ENCODE results near the gene CYREN. TPM values are rescaled to one million over a fixed set of nuclear protein-coding genes. Genes with fewer than 3 reads are reported as not detected.

The CYREN gene
- total and polyA plus RNA-seq, 2 donors from 2014 or later: 39.4 to 89.3 TPM

- TF ChIP-seq, protein P1, sequence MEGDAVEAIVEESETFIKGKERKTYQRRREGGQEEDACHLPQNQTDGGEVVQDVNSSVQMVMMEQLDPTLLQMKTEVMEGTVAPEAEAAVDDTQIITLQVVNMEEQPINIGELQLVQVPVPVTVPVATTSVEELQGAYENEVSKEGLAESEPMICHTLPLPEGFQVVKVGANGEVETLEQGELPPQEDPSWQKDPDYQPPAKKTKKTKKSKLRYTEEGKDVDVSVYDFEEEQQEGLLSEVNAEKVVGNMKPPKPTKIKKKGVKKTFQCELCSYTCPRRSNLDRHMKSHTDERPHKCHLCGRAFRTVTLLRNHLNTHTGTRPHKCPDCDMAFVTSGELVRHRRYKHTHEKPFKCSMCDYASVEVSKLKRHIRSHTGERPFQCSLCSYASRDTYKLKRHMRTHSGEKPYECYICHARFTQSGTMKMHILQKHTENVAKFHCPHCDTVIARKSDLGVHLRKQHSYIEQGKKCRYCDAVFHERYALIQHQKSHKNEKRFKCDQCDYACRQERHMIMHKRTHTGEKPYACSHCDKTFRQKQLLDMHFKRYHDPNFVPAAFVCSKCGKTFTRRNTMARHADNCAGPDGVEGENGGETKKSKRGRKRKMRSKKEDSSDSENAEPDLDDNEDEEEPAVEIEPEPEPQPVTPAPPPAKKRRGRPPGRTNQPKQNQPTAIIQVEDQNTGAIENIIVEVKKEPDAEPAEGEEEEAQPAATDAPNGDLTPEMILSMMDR (IDR thresholded peaks at IDR 0.05; ENCODE audit: borderline replicate concordance, extremely low read depth, insufficient read depth): no peak
Observed at GRCh38 chr7:135165862-135166261, 4.6 kb downstream of the CYREN start.

DNA sequence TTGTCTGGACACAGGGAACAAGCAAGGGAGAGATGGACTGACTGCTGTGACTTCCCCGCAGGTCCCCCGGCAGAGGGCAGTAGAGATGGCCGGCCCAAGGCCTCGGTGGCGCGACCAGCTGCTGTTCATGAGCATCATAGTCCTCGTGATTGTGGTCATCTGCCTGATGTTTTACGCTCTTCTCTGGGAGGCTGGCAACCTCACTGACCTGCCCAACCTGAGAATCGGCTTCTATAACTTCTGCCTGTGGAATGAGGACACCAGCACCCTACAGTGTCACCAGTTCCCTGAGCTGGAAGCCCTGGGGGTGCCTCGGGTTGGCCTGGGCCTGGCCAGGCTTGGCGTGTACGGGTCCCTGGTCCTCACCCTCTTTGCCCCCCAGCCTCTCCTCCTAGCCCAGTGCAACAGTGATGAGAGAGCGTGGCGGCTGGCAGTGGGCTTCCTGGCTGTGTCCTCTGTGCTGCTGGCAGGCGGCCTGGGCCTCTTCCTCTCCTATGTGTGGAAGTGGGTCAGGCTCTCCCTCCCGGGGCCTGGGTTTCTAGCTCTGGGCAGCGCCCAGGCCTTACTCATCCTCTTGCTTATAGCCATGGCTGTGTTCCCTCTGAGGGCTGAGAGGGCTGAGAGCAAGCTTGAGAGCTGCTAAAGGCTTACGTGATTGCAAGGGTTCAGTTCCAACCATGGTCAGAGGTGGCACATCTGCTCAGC lies 6.0 kb downstream of the CYREN start:
- intact Hi-C loops (cut with DNase I): no loop called here
- TF ChIP-seq, protein P1 (IDR thresholded peaks at IDR 0.05; ENCODE audit: borderline replicate concordance, extremely low read depth, insufficient read depth): no peak
- Histone ChIP-seq H3K36me3 (ENCODE audit: control insufficient read depth in 2 of 3, insufficient read depth in 3 of 3, low read length in 3 of 3) (peaks cover 5 to 36% (median 26%) of the 10 kb centered on the region in 3 donors), H3K9ac (ENCODE audit: low read length in 3 of 3) (no peak overlapping the region), H3K27ac (ENCODE audit: low read depth in 2 of 2, low read length in 2 of 2) (peak overlapping the region; percentile 42 to 63), H3K4me1 (ENCODE audit: control insufficient read depth in 2 of 3, insufficient read depth in 2 of 3, low read depth in 1 of 3, low read length in 3 of 3) (peaks cover 5 to 52% (median 43%) of the 10 kb centered on the region in 3 donors), H3K4me3 (ENCODE audit: low read length in 3 of 3) (no peak overlapping the region), H3K27me3 (ENCODE audit: control insufficient read depth, insufficient read depth, low read length) (no peaks in the 10 kb centered on the region), H3K9me3 (ENCODE audit: control insufficient read depth in 2 of 3, insufficient read depth in 1 of 3, low read length in 3 of 3) (no peaks in the 10 kb centered on the region)
- FAIRE-seq (no peak), DNase-seq (peak in 1 of 5 donors; percentile 78)

More at GRCh38 chr7:135165862-135166261, 4.6 kb downstream of the CYREN start:
- Histone ChIP-seq H3K4me1 (ENCODE audit: control insufficient read depth in 2 of 3, insufficient read depth in 2 of 3, low read depth in 1 of 3, low read length in 3 of 3) (peaks cover 0 to 40% (median 40%) of the 10 kb centered on the region in 3 donors), H3K27me3 (ENCODE audit: control insufficient read depth, insufficient read depth, low read length) (no peaks in the 10 kb centered on the region), H3K36me3 (ENCODE audit: control insufficient read depth in 2 of 3, insufficient read depth in 3 of 3, low read length in 3 of 3) (peaks cover 5 to 36% (median 26%) of the 10 kb centered on the region in 3 donors), H3K9me3 (ENCODE audit: control insufficient read depth in 2 of 3, insufficient read depth in 1 of 3, low read length in 3 of 3) (no peaks in the 10 kb centered on the region), H3K4me3 (ENCODE audit: low read length in 3 of 3) (no peak overlapping the region), H3K27ac (ENCODE audit: low read depth in 2 of 2, low read length in 2 of 2) (peak overlapping the region; percentile 49 to 78), H3K9ac (ENCODE audit: low read length in 3 of 3) (peak overlapping the region in 1 of 3 donors; percentile 4)
- FAIRE-seq (no peak), DNase-seq (no peak)
- intact Hi-C loops (cut with DNase I): no loop called here

- TF ChIP-seq, protein P1 (IDR thresholded peaks at IDR 0.05; ENCODE audit: borderline replicate concordance, extremely low read depth, insufficient read depth): no peak
Observed at GRCh38 chr7:135162382-135163001, 8.0 kb downstream of the CYREN start.

More at GRCh38 chr7:135162382-135163001, 8.0 kb downstream of the CYREN start:
- Histone ChIP-seq H3K4me3 (ENCODE audit: low read length in 3 of 3) (no peak overlapping the region), H3K9me3 (ENCODE audit: control insufficient read depth in 2 of 3, insufficient read depth in 1 of 3, low read length in 3 of 3) (no peaks in the 10 kb centered on the region), H3K27ac (ENCODE audit: low read depth in 2 of 2, low read length in 2 of 2) (peak overlapping the region in 1 of 2 donors; percentile 87), H3K9ac (ENCODE audit: low read length in 3 of 3) (no peak overlapping the region), H3K27me3 (ENCODE audit: control insufficient read depth, insufficient read depth, low read length) (no peaks in the 10 kb centered on the region), H3K36me3 (ENCODE audit: control insufficient read depth in 2 of 3, insufficient read depth in 3 of 3, low read length in 3 of 3) (peaks cover under 1 to 25% (median 21%) of the 10 kb centered on the region in 3 donors), H3K4me1 (ENCODE audit: control insufficient read depth in 2 of 3, insufficient read depth in 2 of 3, low read depth in 1 of 3, low read length in 3 of 3) (peaks cover 5 to 54% (median 36%) of the 10 kb centered on the region in 3 donors)
- no peak for FAIRE-seq
- no peak for DNase-seq
- intact Hi-C loops (cut with DNase I): no loop called here

Measured in kidney (tissue), 14 donors.